Stimulated activated CD8-positive, alpha-beta memory T cell treated with anti-CD3 and anti-CD28 coated beads, Interleukin-7, amount 100 ng/mL, for 24 hours (primary cell): ENCODE data around the gene EFCAB8.

Experiments
- DNase-seq: peaks from one replicate; pipeline ENCODE4 v3.0.0-alpha.2; 2020; ENCODE audit warnings: low read depth

EFCAB8 gene

GRCh38 chr20:32986331-32986966, 127.7 kb downstream of the EFCAB8 start:
- no peak for DNase-seq

GRCh38 chr20:32987044-32987825, 128.5 kb downstream of the EFCAB8 start:
- DNase-seq: no peak

- no peak for DNase-seq
These were observed 129.3 kb downstream of the EFCAB8 start for GRCh38 chr20:32988008-32988407.

DNA sequence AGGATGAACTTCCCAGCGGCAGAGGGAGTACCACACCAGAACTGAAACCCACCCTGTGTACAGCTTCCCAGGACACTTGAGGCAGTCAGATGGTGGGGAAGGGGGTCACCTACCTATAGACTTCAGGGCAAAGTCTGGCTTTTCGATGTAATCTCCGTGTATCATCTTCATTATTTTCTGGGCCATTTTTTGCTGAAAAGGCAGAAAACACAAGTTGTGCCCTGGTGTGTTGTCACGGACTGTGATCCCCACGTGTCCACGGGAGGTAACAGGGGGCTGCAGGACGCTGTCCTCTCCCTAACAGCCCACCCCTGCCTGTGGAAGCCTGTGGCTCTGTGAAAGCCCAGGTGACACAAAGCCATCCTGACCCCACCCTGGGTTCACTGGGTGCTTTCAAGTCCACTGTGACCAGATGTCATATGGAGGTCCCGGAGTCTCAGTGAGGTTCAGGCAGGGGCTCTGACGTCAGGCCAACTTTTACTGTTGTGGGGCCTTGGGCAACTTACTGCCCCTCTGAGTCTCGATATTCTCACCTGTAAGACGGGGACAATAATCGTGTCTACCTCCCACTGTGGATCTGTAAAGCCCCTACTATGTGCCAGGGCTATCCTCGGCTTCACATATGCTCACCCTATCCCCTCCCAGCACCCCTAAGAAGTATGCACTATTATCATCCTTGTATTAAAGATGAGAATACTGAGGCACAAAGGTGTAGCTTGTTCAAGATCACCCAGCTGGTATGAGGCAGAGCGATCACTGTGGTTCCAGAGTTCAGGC, 131.0 kb downstream of the EFCAB8 start:
- no peak for DNase-seq

DNA sequence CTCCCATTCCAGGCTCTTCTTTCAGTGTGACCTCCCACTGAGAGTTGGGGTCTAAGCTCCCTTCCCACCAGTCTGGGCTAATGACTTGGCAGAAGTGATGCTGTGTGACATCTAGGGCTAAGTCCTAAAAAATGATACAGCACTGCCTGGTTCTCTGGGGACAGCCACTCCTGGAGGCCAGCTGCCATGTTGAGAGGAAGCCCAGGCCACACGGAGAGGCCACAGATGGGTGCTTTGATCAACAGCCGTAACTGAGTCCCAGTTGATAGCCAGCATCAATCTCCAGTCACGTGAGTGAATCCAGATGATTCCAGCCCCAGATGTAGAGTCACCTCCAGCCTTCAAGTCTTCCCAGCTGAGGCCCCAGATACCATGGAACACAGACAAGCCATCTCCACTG, 131.7 kb downstream of the EFCAB8 start:
- DNase-seq: no peak

- DNase-seq: no peak
These were observed 132.7 kb downstream of the EFCAB8 start for GRCh38 chr20:32991383-32991782.

DNA sequence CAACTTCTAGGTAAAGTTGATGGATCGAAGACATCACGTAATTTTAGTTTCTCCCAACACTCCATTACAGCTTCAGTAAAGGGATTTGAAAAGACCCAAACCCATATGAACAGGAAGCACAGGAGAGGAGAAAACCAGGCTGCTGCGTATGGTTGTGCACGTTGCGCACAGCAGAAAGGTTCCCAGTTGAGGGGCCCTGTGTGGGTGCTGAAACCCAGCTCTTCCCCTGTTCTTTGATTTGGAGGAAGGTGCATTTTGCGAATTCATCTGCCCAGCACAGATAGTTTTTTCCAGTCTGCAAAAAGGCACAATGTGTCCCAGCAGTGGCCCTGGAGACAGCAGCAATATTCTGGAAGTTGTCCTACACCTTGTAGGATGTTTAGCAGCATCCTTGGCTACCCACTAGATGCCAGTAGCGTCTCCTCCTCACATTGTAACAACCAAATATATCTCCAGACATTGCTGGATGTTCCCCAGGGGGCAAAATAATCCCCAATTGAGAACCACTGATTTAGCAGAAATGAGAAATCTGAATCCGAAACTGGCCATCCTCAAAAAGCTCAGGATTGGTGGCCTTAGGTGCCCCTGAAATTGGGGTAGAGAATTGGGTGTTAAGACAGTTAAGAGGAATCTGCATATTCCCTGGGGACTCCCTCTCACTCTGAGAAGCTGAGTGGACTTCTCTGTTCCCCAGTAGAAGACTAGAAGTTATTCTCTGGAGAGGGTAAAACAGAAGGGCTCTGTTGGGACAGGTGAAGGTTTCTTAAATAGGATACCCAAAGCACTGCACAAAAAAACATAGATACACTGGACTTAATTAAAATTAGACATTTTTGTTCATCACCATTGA, 133.3 kb downstream of the EFCAB8 start:
- DNase-seq: no peak

DNA sequence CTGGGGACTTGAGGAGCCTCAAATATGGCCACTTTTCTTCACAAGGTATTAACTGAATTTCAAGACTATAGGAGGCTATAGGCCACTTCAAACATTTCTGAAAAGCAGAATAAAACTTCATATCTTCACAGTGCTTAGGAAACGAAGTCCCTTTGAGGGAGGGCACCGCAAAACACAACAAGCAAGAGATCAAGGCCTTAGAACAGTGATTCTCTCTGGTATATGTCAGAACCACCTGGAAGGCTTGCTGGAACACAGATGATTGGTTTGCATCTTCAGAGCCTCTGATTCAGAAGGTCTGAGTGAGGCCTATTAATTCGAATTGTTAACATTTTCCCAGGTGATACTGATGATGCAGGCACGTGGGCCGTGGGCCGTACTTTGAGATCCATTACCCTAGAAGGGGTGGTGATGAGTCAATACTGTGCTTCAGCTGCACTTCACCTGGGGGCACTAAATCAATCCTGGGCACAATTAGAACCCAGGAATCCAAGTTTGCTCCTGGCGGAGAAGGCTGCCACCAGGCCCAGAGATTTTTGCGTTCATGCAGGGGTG, 134.8 kb downstream of the EFCAB8 start:
- DNase-seq: no peak

DNA sequence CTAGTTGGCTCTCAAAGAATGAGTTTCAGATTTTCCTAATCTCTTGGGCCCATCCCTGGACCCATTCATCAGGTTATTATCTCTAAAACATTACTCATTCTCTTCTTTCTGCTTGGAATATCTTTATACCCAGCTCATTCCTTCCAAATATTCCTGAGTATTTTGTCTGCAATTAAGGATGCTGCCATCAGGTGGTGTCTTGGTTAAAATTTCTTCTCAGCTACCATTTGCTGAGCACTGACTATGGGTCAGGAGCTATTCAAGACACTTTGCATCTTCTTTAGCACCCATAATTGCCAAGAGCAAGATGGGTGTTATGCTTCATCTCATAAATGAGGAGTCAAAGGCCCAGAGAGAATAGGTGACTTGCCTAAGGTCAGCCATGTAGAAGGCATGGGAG, 137.1 kb downstream of the EFCAB8 start:
- no peak for DNase-seq

DNA sequence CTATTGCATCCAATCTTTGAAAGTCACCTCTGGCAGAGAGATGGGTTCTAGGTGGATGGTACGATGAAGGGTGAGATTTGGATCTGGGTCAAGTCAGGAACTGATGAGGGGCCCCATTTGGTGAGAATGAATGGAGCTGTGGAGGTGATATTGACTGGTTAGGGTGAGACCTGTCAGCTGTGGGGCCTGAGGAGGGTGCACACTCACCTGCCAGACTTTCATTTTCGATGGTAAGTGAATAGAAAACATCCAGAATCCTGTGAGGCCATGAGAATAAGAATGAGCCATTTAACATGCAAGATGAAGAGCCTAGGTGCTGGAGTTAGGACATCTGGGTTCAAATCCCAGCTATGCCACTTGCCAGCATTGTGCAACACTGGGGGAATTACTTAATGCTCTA, 138.7 kb downstream of the EFCAB8 start:
- no peak for DNase-seq

DNA sequence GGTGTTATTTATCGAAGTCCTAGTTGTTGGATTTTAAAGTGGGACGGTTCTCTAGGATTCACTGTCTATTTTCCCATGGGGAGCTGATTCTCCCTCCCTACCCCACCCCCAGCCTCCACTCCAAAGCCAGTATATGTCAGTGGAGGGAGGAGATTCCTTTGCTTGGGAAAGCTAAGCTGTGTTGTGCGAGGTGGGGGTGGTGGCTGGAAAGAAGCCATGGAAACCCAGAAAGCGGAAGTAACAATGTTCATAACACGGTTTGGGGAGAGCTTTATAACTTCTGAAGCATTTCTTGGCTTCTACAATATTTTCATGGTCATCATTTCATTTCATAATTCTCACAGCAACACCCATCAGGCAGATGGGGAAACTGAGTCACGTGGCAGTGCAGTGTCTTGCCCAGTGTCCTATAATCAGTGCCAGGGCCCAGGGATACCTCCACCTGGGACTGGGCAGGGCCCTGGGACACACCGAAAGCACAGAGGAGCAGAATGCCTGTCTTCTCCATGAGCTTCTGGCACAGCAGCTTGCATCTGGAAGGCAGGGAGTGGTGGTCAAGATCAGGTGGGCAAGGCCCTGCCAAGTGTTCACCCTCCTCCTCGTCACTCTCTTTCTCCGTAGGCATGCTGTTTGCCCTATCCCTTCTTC, 141.0 kb downstream of the EFCAB8 start:
- no peak for DNase-seq

GRCh38 chr20:33000802-33001466, 142.2 kb downstream of the EFCAB8 start:
- DNase-seq: no peak

GRCh38 chr20:33002087-33002808, 143.5 kb downstream of the EFCAB8 start:
- no peak for DNase-seq

GRCh38 chr20:33004141-33004751, 145.5 kb downstream of the EFCAB8 start, which contains the start of gene SUN5:
Gene SUN5, minus strand, starts transcription at chr20:33004433. Its CDS starts 93 bp downstream, at chr20:33004340.
- no peak for DNase-seq

DNA sequence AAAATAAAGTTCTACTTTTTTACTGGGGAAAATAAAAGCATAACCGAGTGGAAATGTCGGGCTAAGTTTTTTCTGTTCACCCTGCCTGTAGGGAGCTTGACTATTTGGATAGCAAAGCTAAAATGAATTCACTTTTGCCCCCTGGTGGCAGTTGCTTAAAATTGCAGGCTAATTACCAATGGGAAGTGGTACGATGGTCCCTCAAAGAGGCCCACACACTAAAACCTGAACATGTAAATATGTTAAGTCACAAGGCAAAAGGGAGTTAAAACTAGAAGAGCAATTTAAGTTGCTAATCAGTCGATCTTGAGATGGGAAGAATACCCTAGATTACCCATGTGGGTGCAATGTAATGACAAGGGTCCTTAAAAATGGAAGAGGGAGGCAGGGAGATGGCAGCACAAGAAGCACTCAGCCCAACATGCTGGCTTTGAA, 146.4 kb downstream of the EFCAB8 start:
- no peak for DNase-seq

- no peak for DNase-seq
These were observed 147.4 kb downstream of the EFCAB8 start for GRCh38 chr20:33005908-33006775.

- no peak for DNase-seq
These were observed 148.2 kb downstream of the EFCAB8 start for GRCh38 chr20:33006776-33007375.
